Astrocyte of the cerebellum (primary cell): ENCODE data around the gene NTM.

ENCODE experiments used
- DNase-seq: peaks from one replicate; pipeline ENCODE4 v3.0.0-alpha.2; 2011; ENCODE audit warnings: low read depth
- H3K4me3 ChIP-seq: 2 replicates; pipeline ENCODE4 v1.5.1; 2011; ENCODE audit warnings: mild to moderate bottlenecking, low read depth, low read length, moderate library complexity
- in situ Hi-C: cut with HindIII; loops from 2 replicates; pipeline ENCODE4 v1.10.0; 2017; ENCODE audit warnings: low sequenced_read_pairs
- TF ChIP-seq, protein P1 (sequence below): IDR thresholded peaks from 2 replicates; pipeline ENCODE4 v1.5.1; 2012; ENCODE audit warnings: low read length, low read depth, moderate library complexity, mild to moderate bottlenecking; ENCODE audit errors: missing control alignments

The NTM gene

DNA sequence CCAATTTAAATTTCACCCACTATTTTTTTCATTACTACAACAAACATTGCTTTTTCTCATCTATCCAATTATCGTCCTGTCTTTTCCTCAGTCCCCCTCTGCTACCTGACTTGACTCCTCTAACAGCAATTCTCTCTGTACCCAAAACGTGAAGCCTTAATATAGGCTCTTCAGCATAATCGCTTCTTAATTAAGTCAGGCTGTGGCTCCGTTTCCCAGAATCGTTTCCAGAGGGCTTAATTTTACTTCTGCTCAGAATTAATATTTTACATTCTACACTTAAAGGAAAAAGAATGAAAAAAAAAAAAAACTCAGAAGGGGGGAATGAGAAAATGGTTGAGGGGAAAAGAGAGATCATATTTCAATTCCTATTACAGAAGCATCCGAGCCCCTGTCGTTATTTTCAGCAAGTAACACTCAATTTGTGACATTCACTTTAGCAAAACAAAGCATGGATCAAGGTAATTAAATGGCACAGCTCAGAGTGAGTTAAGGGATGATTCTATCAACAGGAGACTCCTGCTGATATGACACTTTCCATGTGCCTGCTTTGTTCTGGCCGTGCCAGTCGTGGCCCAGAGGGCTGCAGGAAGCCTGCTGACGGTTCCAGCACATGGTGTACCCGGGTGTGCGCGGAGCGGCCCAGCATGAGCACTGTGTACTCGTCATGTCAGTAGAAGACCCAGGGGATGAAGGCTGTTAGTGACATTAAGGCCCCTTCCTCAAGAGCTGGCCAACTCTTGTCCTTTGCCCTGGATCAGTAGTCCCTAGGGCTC, 272.5 kb downstream of the NTM start:
- no peak overlapping the region for H3K4me3 ChIP-seq
- no peak for DNase-seq
- TF ChIP-seq, protein P1, sequence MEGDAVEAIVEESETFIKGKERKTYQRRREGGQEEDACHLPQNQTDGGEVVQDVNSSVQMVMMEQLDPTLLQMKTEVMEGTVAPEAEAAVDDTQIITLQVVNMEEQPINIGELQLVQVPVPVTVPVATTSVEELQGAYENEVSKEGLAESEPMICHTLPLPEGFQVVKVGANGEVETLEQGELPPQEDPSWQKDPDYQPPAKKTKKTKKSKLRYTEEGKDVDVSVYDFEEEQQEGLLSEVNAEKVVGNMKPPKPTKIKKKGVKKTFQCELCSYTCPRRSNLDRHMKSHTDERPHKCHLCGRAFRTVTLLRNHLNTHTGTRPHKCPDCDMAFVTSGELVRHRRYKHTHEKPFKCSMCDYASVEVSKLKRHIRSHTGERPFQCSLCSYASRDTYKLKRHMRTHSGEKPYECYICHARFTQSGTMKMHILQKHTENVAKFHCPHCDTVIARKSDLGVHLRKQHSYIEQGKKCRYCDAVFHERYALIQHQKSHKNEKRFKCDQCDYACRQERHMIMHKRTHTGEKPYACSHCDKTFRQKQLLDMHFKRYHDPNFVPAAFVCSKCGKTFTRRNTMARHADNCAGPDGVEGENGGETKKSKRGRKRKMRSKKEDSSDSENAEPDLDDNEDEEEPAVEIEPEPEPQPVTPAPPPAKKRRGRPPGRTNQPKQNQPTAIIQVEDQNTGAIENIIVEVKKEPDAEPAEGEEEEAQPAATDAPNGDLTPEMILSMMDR, result no peak
- in situ Hi-C loops, result no loop called here

GRCh38 chr11:131644204-131644795, 273.9 kb downstream of the NTM start:
- in situ Hi-C loops, result no loop called here
- H3K4me3 ChIP-seq, result no peak overlapping the region
- no peak for DNase-seq
- TF ChIP-seq, protein P1, result no peak

- TF ChIP-seq, protein P1, result no peak
- DNase-seq, result no peak
- no peak overlapping the region for H3K4me3 ChIP-seq
- in situ Hi-C loops, result no loop called here
These were observed 274.8 kb downstream of the NTM start for GRCh38 chr11:131645237-131645636.

DNA sequence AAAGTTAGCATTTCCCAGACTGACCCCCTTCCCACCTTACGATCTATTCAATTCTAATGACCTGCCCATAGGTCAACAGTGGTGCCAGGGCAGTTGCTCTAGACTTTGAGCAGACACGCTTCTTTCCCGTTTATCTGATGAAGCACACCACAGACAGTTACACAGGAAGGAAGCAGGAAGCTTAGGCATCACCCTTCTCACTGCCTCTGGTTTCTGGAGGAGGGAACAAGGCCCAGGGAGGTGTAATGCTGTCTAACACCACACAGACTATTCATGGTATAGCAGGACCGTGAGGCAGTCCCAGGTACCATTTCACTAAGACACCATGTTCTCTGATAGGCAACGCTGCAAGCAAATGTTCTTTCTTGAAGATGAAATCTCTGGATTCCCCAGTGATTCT, 279.4 kb downstream of the NTM start:
- TF ChIP-seq, protein P1, result no peak
- H3K4me3 ChIP-seq, result no peak overlapping the region
- DNase-seq, result no peak
- in situ Hi-C loops, result loop anchor here (25.0 kb wide), 1 partner anchor 588 kb away; no protein-coding TSS in a partner anchor

GRCh38 chr11:131652231-131652630, 281.8 kb downstream of the NTM start:
- in situ Hi-C loops, result loop anchor here (25.0 kb wide), 1 partner anchor 590 kb away; no protein-coding TSS in a partner anchor
- DNase-seq, result no peak
- H3K4me3 ChIP-seq, result no peak overlapping the region
- TF ChIP-seq, protein P1, result no peak

DNA sequence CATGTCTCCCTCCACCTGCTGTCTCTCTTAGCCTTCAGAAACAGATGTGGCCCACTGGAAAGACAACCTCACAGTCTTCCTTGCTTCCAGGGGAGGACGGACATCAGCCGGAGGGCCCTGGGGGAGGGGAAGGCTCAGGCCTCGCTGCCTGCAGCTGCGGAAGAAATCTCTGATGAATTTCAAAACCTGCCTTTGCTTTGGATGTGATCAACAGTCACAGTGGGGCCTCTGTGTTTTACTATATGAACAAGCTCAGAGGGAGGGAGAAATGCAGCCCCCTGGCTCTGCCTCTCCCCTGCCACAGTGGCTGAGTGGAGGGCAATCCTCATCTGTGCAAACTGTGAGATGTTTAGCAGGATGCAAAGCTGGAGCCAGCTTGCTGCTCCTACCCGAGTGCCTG, 282.8 kb downstream of the NTM start:
- DNase-seq, result no peak
- in situ Hi-C loops, result loop anchor here (25.0 kb wide), 1 partner anchor 591 kb away; no protein-coding TSS in a partner anchor
- TF ChIP-seq, protein P1, result no peak
- no peak overlapping the region for H3K4me3 ChIP-seq
